HG03439 (cell line): ENCODE data around the gene COG4.

Source experiments
- ATAC-seq: cut with Tn5 transposase; IDR thresholded peaks from one replicate; pipeline ENCODE4 v1.9.1; 2021; ENCODE audit warnings: mild to moderate bottlenecking, moderate library complexity; ENCODE audit not compliant: unreplicated experiment

COG4 gene

DNA sequence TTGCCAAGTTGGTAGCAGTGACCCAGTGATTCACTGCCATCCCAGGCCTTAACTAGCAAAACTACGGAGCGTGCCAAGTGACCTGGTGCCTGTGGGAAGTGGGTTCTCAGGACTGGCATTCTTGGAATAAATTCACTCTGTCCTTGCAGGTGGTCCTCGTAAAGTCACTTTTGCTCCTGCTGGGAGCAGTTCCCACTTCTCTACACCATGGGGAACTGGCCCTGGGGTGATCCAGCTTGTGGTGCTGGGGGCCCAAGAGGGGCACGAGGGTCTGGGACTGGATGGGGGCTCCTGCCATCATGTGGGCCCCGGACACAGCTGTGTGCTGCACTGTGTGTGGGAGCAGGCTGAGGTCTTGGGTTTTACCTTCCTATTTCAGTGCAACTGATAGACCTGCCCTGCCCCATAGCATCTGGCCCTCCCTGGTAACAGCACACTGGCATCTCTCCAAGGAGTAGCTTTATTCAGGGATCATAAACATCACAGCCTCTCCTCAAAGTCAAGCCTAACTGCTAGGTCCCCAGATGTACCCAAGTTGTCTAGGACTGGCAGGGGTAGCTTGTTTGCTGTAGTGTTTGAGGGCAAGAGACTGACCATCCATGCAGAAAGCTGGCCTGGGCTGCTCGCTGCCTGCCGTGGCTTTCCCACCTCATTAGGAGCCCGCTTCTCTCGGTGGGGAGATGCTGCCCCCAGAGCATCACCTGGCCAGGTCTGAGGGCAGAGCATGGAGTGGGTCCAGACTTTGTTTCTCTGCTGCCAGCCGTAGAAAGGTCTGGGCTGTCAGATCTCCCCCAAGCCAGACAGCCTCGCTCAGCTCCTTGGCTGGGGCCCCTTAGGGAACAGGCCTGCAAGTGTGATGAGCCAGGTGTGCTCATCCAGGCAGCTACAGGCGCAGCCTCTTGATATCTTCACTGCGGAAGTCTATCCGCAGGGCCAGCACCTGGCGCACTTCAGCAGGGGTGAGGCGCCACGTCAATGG is 42.9 kb downstream of the COG4 start:
- ATAC-seq, result no peak

DNA sequence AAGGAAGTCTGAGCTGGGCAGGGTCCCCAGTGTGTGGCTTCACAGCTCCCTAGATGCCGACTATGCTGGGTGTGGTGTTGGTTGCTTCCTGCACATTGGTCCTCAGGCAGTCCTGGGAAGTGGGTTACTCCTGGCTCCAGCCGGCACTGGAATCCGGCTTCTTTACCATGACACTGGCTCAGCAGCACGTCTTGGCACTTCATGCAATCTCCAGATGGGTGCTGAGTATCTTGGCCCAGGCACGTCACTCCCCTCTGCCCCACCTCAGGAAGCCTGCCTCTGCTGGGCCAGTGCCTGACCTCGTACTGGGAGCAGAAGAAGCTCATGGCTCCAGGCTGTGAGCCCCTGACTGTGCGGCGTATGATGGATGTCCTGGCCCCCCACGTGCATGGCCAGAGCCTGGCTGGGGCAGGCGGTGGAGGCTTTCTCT is 44.4 kb downstream of the COG4 start:
- ATAC-seq, result no peak

DNA sequence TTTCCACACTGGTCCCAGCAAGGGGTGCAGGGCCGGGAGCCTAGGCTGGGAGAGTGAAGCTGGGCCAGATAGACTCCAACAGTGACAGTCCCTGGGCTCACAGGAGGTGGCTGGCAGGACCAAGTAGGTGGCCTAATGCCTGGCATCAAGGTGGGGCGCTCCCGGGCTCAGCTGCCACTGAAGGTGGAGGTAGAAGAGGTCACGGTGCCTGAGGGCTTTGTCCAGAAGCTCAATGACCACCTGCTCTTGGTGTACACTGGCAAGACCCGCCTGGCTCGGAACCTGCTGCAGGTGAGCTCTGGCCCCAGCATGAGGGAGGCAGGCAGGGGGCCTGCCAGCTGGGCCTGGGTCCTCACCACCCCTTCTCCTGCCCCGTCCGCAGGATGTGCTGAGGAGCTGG is 45.2 kb downstream of the COG4 start:
- no peak for ATAC-seq

DNA sequence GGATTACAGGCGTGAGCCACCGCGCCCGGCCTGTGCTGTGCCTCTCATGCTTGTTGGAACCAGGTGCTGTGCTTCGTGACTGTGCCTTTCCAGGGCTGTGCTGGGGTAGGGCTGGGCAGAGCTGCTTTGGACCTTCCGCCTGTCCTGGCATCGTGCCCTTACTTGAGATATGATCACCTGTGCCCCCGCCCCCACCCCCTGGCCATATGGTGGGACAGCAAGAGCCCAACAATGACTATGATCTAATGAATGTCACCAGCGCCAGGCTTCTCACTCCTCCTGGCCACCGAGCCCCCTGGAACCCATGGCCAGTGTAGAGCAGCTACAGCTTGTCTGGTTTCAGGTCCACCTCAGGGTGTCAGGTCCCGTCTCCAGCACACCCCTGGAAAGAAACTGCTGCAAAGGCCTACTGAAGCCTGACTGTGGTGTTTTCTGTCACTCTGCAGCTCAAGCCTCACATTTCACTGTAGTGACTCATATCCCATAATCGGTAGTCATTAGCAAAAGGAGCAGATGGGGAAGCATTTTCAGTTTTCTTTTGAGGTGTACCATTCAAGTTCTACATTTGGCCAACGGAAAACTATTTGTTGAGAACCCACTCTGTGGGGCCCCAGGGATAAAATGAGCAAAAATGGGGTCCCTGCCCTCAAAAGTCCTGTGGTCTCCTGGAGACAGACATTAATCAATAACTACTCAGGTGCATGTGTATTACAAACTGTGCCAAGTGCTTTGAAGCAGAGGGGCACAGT is 46.9 kb downstream of the COG4 start:
- ATAC-seq, result peak; percentile 72

DNA sequence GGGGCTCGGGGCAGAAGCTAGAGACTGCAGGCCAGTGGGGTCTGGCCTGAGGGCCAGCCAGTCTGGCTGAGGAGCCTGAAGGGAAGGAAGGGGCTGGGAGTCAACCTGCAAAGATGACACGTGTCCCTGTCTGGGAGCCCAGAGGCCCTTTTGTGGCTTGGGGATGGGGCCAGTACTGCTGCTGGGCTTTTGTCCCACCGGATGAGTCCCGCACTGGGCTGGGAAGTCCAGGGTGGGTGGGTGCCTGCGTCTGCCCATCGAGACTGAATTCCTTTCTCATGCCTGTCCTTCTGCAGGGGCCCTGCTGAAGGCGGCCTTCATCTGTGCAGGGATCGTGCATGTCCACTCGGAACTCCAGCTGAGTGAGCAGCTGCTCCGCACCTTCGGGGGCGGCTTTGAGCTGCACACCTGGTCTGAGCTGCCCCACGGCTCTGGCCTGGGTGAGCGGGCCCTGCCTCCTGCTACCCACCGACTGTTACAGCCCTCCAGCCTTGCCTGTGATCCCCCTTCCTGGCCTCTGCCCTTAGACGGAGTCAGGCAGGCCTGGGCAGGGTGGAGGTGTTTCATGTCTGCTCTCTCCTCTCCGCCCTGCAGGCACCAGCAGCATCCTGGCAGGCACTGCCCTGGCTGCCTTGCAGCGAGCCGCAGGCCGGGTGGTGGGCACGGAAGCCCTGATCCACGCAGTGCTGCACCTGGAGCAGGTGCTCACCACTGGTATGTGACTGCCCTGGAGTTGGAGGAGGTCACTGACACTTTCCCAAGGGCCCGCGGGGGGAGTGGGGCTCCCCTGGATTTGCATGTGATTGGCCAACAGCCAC is 48.1 kb downstream of the COG4 start:
- ATAC-seq, result no peak

DNA sequence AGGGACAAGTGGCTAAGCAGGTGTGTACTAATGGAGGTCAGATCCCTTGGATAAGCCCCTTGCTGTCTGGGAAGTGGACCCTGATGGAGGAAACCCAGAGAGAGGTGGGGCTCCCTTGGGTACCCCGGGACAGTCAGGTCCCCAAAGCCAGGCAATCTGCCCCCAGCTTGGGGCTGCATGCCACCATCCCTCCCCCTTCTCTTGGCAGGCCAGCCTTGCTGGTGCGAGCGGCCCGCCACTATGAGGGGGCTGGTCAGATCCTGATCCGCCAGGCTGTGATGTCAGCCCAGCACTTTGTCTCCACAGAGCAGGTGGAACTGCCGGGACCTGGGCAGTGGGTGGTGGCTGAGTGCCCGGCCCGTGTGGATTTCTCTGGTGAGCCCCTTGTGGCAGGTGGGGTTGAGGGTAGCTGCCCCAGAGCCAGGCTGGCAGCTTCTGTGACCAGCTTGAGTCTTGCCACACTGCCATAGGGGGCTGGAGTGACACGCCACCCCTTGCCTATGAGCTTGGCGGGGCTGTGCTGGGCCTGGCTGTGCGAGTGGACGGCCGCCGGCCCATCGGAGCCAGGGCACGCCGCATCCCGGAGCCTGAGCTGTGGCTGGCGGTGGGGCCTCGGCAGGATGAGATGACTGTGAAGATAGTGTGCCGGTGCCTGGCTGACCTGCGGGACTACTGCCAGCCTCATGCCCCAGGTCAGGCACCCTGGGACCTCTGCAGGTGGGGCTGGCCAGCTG is 48.9 kb downstream of the COG4 start:
- no peak for ATAC-seq

DNA sequence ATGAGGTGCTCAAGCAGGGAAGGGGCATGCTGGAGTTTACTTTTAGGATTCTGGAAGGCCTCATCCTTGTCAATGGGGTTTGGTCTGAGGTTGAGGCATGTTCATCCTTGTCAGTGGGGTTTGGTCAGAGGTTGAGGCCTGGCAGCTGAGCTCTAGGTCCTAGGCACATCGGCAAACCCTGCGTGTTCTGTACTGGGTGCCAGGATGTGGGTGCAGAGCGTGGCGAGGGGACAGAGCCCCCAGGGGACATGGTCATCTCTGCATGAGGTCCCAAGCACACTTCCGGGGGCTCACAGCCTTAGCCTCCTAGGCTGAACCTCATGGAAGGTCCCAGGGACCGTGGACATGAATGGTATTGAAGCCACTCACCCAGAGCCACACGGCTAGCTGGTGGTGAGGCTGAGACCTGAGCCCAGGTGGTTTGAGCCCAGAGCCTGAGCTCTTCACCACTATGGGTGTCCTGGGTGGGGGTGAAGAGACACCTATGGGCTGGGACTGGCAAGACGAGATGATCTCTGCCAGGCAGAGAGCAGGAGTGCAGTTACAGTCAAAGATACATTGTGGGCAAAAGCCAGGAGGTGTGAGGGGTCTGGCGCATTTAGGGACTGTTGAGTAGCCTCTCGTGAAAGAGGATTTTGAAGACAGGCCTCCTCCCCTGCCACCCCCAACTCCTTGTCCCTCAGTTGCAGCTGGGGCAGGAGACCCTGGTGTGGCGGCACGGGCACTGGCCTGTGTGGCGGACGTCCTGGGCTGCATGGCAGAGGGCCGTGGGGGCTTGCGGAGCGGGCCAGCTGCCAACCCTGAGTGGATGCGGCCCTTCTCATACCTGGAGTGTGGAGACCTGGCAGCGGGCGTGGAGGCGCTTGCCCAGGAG is 49.7 kb downstream of the COG4 start:
- no peak for ATAC-seq

DNA sequence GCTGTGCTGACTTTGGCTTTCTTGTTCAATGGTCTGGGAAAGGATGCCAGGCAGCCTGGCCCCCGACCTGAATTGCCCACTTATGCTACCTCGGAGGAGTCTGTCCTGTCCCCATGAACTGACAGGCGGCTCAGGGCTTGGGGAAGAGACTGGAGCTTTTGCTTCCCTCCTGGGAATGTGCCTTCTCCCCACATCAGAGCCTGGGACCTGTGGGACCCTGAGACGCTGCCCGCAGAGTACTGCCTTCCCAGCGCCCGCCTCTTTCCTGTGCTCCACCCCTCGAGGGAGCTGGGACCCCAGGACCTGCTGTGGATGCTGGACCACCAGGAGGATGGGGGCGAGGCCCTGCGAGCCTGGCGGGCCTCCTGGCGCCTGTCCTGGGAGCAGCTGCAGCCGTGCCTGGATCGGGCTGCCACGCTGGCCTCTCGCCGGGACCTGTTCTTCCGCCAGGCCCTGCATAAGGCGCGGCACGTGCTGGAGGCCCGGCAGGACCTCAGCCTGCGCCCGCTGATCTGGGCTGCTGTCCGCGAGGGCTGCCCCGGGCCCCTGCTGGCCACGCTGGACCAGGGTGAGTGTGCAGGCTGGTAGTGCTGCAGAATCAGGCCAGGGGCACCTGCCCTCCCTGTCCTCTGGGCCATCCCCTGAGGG is 50.4 kb downstream of the COG4 start:
- no peak for ATAC-seq

DNA sequence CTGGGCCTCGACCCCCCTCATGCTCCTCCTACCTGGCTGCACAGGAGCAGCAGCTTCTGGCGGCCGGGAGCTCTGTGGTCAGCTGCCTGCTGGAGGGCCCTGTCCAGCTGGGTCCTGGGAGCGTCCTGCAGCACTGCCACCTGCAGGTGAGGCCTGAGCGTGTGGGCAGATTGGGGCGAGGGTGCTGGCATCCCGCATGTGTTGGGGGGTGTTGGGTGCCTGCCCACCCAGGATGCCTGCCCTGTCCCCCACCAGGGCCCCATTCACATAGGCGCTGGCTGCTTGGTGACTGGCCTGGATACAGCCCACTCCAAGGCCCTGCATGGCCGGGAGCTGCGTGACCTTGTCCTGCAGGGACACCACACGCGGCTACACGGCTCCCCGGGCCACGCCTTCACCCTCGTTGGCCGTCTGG is 52.4 kb downstream of the COG4 start:
- no peak for ATAC-seq

DNA sequence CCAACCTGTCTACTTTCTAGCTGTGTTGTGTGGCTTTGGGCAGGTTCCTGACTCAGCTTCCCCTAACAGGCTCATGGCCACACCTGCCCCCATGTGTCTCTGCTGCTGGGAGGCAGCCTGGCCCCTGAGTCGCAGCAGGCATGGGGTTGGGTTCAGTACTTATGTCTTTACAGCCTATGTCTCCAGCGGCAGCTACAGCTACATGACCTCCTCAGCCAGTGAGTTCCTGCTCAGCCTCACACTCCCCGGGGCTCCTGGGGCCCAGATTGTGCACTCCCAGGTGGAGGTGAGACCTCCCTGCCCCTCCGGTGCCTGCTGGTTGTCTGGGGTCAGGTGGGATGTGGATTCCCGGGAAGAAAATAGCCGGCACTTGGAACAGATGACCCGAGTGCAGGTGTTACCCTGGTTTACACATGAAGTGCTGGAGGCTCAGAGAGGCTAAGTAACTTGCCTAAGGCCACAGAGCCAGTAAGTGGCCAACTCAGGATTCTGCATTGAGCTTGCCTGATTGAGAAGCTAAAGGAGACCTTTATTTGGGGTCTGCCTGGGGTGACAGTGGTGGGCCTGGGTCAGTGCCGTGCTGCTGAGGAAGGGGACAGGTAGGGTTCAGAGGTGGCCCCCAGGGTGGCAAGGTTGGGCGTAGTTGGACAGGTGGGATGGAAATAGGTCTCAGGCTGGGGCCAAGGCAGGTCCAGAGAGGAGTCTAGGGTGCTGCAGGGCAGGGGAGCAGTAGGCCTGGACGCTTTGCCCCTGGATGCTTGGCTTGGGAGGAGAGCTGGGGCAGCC is 53.0 kb downstream of the COG4 start:
- no peak for ATAC-seq

DNA sequence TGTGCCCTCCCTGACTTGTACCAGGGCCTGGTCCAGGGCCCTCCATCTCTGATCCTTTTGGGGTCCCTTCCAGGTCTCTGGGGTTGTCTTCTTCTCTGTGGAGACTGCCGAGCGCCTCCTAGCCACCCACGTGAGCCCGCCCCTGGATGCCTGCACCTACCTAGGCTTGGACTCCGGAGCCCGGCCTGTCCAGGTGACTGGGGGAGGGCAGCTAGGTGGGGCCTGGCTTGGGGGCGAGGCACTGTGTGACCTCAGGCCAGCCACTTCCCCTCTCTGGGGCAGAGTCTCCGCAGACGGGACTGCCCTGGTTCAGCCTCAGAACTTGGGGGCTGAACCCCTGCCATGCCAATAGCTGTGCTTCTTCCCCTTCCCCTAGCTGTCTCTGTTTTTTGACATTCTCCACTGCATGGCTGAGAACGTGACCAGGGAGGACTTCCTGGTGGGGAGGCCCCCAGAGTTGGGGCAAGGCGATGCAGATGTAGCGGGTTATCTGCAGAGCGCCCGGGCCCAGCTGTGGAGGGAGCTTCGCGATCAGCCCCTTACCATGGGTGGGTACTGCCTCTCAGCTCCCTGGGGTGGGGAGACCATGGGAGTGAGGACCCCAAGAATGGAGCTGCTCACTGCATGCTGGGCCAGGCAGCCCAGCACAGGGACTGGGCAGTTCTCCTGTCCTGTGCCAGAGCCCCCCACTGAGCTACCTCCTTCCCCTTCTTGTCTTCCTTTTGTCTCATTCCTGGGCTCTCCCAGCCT is 54.4 kb downstream of the COG4 start:
- no peak for ATAC-seq

DNA sequence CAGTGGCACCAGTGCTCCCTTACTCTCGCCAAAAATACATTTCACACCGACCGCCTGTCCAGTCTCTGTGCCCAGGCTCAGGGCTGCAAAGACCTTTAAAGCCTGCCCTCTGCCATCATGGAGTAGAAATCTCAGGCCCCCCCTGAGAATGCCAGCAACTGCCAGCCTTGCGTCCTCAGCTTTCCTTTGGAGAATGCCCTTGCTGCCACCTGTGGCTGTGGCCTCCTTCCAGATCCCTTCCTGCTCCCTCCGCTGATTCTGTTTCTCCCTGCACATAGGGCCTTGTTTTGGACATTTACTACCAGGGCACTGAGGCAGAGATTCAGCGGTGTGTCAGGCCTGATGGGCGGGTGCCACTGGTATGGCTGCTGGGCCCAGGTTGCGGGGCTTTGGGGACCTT is 55.7 kb downstream of the COG4 start:
- ATAC-seq, result no peak

DNA sequence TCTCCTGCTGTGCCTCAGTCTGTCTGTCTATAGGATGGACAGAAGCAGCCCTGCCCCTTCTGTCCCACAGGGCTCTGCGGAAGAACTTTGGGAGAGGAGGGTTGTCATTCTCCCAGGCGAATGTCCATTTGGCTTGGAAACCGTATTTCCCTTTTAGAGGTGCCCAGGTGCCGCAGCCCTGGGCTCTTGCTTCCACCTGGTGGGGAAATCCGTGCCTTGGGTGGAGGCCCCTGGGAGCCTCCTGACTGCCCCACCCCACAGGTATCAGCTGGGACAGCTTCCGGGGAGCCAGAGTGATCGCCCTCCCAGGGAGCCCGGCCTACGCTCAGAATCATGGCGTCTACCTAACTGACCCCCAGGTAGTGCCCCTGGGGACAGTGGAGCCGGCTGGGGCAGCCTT is 56.2 kb downstream of the COG4 start:
- no peak for ATAC-seq

DNA sequence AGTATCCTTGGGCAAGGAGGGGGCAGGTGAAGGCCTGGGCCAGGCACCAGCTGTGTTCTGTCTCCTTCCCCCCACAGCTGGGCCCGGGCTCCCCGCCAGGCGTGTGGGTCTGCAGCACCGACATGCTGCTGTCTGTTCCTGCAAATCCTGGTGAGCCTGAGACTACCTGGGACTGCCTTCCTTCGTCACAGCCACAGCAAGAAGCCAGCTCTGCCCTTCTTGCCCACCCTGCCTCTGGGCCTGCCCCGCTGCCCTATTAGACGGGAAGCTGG is 56.6 kb downstream of the COG4 start:
- ATAC-seq, result no peak

DNA sequence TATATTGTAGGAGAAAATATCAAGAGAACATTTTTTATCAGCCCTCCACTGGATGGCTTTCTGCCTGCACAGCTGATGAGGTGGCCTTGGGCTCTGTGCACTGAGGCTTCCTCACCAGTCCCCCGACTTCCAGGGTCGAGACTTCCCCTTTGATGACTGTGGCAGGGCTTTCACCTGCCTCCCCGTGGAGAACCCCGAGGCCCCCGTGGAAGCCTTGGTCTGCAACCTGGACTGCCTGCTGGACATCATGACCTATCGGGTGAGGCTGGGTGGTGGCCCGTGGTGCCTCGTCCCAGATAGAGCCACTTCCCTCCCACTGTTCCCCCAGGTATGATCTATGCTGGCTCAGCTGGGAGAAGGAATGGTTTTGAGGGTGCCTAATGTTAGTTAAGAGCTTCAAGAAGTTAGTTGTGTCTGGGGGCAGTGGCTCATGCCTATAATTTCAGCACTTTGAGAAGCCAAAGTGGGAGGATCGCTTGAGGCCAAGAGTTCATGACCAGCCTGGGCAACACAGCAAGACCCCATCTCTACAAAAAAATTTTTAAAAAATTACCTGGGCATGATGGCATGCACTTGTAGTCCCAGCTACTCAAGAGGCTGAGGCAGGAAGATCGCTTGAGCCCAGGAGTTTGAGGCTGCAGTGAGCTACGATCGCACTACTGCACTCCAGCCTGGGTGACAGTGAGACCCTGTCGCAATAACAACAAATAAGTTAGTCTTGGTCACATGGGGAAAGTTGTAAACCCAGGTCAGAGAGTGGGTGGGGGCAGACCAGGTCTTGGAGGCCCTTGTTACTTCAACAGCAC is 57.2 kb downstream of the COG4 start:
- no peak for ATAC-seq

DNA sequence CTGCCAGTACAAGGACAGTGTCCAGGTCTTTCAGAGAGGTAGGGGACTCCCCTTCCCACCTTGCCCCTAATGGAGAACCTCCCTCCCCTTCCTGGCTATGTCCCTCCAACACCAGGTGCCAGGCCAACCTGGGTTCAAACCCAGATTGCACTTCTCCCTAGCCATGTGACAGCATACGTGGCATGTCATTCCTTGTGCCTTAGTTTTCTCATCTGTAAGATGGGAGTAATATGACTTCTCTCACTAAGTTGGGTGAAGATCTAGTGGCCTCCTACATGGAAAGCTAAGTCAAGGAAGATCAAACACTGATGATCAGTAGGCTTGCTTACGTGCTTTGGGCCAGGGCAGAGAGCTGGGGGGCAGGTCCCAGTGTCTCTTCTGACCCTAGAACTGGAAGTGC is 60.1 kb downstream of the COG4 start:
- no peak for ATAC-seq

DNA sequence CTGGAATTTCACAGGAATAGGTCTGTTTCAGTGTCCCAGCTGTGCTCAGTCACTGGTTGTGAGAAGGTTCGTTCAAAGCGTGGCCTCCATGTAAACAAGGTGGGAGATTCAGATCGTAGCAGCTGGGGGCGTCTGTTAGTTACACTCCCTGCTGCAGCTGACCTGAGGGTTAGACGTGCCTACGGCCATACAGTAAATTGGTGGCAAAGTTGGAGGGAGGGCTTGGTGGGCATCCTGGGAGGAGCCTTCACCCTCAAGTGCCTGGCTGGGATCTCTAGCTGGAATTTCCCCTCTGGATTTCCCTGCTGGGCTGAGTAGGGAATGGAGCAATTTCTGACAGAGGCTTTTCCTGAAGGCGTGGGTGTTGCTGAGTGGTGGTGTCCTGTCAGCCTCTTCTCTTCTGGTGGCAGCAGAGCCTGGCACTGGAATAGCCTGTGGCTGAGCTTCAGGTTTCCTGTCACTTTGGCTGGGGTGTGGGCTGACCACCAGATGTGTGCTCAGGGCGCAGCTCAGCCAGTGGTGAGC is 62.6 kb downstream of the COG4 start:
- no peak for ATAC-seq
